HG02623 (cell line): ENCODE data around the gene RANGAP1.

Experiments
- ATAC-seq: cut with Tn5 transposase; IDR thresholded peaks from one replicate; pipeline ENCODE4 v1.9.1; 2021; ENCODE audit warnings: moderate library complexity; ENCODE audit not compliant: unreplicated experiment

RANGAP1 gene

DNA sequence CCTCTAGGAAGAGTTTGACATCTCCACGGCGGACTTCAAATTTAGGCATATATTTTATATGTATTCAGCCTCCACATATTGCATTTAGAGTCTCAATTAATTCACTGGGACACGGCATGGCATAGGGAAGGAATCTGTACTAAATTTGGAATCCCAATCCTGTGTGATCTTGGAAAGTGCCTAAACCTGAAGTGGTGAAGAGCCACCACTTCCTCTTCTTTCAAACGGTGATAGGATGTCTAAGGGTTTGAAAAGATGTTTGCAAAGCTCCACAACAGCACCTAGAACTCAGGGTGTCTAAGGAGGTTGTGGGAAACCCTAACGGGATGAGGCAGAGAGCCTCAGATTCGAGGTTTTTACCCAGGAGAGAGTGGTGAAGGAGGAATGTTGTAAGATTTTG lies 81.9 kb downstream of the RANGAP1 start:
- ATAC-seq: no peak

- no peak for ATAC-seq
These were observed 82.9 kb downstream of the RANGAP1 start for GRCh38 chr22:41203118-41203517.

DNA sequence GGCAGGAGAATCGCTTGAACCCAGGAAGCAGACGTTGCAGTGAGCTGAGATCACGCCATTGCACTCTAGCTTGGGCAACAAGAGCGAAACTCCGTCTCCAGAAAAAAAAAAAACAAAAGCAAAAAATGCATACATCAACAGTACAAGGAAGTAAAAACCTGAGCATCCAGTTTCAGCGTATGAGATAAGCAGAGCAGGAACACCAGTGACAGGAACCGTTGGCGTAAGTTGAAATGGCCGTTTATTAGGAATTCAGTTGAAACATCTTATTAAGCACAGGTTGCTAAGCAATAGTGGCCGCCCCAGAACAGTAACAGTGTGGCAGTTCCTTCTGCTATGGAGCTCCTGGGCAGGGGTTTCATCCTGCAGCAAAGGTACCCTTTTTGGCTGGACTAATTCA lies 84.8 kb downstream of the RANGAP1 start:
- ATAC-seq: no peak

GRCh38 chr22:41198027-41198580 lies 87.9 kb downstream of the RANGAP1 start:
- no peak for ATAC-seq

- peak; percentile 69 for ATAC-seq
These were observed 88.7 kb downstream of the RANGAP1 start for GRCh38 chr22:41197038-41197972.
